AG09309 (cell line): Measurements from ENCODE around the gene AGBL3.
"Not testable (repeated sequence)": the region's sequence is repeated elsewhere in the genome, so short reads cannot be mapped to it uniquely, and the experiment has no call there.

Source experiments
- DNase-seq: peaks from one replicate; pipeline ENCODE4 v3.0.0-alpha.2; 2010; ENCODE audit warnings: low read depth
- H3K4me3 ChIP-seq: 2 replicates; pipeline ENCODE4 v1.5.1; 2011; ENCODE audit warnings: mild to moderate bottlenecking, low read depth, low read length, moderate library complexity; ENCODE audit not compliant: control insufficient read depth
- TF ChIP-seq, protein P1 (sequence below): IDR thresholded peaks from 2 replicates; pipeline ENCODE4 v1.5.1; 2011; ENCODE audit warnings: mild to moderate bottlenecking, low read depth, low read length, inconsistent platforms; ENCODE audit not compliant: insufficient read depth, control insufficient read depth; ENCODE audit errors: missing control alignments

Gene AGBL3

DNA sequence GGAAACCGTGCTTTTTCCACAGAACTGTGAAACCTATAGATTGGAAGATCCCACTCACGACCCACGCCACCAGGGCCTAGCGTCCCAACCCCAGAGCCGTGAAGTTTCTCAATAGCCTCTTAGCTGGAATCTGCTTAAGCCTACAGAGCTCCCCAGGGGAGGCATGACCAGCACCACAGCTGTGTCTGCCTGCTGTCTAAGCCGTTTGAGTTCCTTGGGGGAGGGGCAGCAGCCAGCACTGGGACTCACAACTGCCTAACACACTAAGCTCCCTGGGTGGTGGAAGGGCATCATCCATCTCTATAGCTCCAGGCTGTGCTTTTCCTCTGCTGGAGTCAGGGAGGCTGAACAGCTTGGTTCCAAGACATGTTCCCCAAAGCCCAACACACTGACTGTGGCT, 135.6 kb downstream of the AGBL3 start:
- H3K4me3 ChIP-seq, result no peak overlapping the region
- DNase-seq, result no peak
- TF ChIP-seq, protein P1, sequence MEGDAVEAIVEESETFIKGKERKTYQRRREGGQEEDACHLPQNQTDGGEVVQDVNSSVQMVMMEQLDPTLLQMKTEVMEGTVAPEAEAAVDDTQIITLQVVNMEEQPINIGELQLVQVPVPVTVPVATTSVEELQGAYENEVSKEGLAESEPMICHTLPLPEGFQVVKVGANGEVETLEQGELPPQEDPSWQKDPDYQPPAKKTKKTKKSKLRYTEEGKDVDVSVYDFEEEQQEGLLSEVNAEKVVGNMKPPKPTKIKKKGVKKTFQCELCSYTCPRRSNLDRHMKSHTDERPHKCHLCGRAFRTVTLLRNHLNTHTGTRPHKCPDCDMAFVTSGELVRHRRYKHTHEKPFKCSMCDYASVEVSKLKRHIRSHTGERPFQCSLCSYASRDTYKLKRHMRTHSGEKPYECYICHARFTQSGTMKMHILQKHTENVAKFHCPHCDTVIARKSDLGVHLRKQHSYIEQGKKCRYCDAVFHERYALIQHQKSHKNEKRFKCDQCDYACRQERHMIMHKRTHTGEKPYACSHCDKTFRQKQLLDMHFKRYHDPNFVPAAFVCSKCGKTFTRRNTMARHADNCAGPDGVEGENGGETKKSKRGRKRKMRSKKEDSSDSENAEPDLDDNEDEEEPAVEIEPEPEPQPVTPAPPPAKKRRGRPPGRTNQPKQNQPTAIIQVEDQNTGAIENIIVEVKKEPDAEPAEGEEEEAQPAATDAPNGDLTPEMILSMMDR, result no peak

DNA sequence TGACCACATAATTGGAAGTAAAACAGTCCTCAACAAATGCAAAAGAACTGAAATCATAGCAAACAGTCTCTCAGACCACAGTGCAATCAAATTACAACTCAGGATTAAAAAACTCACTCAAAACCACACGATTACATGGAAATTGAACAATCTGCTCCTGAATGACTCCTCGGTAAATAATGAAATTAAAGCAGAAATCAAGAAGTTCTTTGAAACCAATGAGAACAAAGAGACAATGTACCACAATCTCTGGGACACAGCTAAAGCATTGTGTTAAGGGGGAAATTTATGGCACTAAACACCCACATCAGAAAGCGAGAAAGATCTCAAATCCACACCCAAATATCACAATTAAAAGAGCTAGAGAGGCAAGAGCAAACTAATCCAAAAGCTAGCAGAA, 138.3 kb downstream of the AGBL3 start:
- not testable (repeated sequence) for H3K4me3 ChIP-seq, DNase-seq

DNA sequence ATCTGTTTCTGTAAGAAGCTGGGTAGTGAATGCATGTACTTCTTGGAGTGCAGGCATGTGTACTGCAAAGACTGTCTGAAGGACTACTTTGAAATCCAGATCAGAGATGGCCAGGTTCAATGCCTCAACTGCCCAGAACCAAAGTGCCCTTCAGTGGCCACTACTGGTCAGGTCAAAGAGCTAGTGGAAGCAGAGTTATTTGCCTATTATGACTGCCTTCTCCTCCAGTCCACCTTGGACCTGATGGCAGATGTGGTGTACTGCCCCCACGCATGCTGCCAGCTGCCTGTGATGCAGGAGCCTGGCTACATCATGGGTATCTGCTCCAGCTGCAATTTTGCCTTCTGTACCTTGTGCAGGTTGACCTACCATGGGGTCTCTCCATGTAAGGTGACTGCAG, 142.6 kb downstream of the AGBL3 start:
- H3K4me3 ChIP-seq, result no peak overlapping the region
- no peak for DNase-seq
- TF ChIP-seq, protein P1, result no peak

DNA sequence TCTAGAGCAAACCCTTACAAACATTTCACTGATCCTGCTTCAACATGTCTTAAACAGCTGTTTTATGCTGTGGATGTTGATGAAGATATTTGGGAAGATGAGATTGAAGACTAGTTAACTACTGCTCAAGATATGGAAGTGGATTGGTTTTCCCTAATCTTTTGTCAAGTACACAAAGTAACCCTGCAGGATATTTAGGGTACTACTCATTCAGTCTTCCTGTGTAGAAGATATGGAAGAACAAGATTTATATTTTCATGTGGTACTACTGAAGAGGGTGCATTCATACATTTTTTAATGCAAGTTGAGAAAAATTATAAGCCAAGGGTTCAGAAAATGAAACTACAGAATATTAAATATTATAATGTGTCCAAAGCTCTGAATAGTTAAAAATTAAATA, 143.3 kb downstream of the AGBL3 start:
- no peak for DNase-seq
- H3K4me3 ChIP-seq, result no peak overlapping the region

DNA sequence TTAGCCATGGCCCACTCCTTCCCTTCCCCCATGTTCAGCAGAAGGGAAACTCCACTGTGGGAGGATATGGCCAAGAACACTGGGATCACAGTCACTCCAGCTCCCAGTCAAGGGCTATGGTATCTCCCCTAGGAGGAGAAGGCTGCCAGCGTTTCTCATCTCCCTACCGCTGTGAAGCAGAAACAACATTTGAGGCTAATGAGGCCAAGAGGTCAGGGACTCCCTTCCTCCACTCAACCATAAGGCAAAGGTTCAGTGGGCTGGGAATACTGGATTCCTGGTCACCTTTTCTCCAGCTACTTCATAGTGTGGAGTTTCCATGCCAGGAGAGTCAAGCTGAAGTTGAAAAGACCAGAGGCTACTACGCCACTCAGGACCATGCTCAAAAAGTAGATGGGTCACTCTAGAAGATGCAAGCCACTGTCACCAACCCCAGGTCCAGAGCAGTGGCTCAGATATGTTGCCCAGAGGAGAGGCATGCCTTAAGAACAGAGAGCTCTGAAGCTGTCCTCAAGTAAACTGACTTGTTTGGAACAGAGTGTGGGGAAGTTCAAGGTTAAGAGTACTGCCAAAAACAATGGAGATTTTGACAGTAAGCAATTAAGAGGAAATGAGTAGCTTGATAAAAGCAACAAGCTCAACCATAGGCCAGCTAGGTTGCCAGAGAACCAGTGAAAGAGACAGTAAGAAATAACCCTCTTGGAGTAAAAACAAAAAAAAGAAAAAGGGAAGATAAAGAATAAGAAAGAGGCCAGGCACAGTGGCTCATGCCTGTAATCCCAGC, 157.8 kb downstream of the AGBL3 start:
- no peak overlapping the region for H3K4me3 ChIP-seq
- TF ChIP-seq, protein P1, result no peak
- DNase-seq, result no peak

More for the DNA sequence above, 143.3 kb downstream of the AGBL3 start:
- TF ChIP-seq, protein P1, result no peak

DNA sequence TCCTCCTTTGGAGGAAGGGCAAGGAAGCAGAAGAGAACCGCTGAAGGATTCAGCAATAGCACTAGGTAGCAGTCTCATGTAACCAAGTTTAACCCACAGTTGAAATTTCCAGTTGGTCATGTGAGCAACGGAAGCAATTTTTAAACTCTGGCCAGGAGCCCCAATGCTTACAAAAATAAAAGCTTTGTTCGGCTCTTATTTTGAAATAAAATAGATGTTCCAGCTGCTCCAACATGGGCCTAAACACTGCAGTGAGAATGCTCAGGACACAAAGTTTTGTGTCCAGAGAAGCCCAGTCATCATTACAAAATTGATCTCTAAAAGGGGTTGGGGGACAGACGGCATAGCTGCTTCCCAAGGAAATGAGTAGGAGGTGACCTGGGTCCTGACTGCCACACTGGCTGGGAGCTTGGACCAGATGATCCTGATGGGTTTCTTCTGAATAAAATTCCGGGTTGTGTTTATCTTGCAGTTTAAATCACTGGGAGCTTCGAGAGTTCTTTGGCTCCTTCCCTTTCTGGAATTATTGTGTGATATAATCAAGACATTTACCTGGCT, 161.1 kb downstream of the AGBL3 start:
- no peak overlapping the region for H3K4me3 ChIP-seq
- TF ChIP-seq, protein P1, result no peak
- no peak for DNase-seq

DNA sequence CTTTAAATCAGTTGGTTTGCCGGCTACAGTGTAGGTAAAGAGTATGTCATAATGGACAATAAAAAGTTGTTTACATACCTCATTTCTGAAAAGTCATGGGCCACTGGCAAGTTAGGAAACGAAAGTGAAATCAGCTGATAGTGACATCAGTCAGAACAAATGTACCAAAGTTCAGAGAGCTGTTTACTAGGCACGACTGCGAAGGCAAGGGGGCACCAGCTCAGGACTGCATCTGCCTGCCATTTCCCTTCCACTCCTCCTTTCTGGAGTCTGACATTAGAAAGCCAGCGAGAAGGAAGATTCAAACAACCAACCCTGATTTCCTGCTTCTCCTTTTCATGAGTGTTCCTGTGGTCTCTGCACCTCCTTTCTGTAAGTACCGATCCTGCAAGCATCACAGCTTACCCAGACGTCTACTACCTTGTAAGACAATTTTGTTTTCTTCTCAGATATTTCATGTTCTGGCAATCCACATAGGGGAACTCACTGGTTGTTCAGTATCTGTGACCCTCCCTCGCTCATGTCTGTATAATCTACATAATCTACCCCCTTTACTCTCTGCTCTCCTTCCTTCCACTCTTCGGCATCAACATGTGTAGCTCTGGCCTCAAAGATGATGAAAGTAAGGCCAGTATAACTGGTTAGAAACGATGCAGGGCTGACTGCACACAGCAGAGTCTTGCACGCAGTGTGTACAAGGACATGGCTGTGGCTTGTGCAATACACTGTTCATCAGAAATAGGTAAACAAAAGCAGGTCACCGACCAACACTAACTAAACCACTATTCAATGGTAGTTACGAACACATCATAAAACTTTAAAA, 161.8 kb downstream of the AGBL3 start, which contains the start of gene TMEM140:
Gene TMEM140 (plus strand): TSS at position 174 of the 823 bp plus-strand sequence. CDS start 16,370 bp downstream, outside the sequence.
- DNase-seq, result no peak
- TF ChIP-seq, protein P1, result no peak
- no peak within 1 kb of the TSS for H3K4me3 ChIP-seq
